HEK293 (cell line): ENCODE results near the gene CORO1C.

Source experiments
- CTCF ChIA-PET: fragments of 350-600 bp; formaldehyde crosslinking; extraction: SDS; loops from one replicate; lab custom pipeline; 2021; ENCODE audit warnings: antibody characterized with exemption; lab: Yijun Ruan, JAX
- POLR2A ChIA-PET: fragments of 300-600 bp; formaldehyde crosslinking; extraction: SDS; loops from one replicate; lab custom pipeline; 2020; ENCODE audit warnings: antibody characterized with exemption, inconsistent platforms; lab: Yijun Ruan, JAX
- H3K27ac ChIP-seq: fragments of 200-500 bp; sonication (Bioruptor generic); 2 replicates; pipeline ENCODE4 v1.5.1; 2014; ENCODE audit warnings: low read depth, low read length, control low read depth, inconsistent platforms; ENCODE audit errors: extremely low read depth
- H3K36me3 ChIP-seq, 2 experiments: fragments of 200-500 bp in 1 of 2; sonication (Bioruptor generic) in 1 of 2; 1 replicate in 1 of 2; 2 replicates in 1 of 2; pipeline ENCODE4 v1.5.1; 2014 to 2017; ENCODE audit warnings: inconsistent platforms in 2 of 2, low read length in 2 of 2; ENCODE audit not compliant: control insufficient read depth in 2 of 2, insufficient read depth in 1 of 2
- H3K4me1 ChIP-seq: fragments of 200-500 bp; sonication (Bioruptor generic); 2 replicates; pipeline ENCODE4 v1.5.1; 2014; ENCODE audit warnings: mild to moderate bottlenecking, low read length, inconsistent platforms; ENCODE audit not compliant: control insufficient read depth, insufficient read depth
- H3K4me3 ChIP-seq: 2 replicates; pipeline ENCODE4 v1.5.1; 2011; ENCODE audit warnings: low read depth, mild to moderate bottlenecking, control low read depth, low read length, moderate library complexity
- H3K9me3 ChIP-seq: fragments of 200-500 bp; sonication (Bioruptor generic); 2 replicates; pipeline ENCODE4 v1.5.1; 2014; ENCODE audit warnings: low read depth, low read length, inconsistent platforms; ENCODE audit not compliant: control insufficient read depth, insufficient read depth
- BCL6B ChIP-seq: fragments of 450-650 bp; formaldehyde crosslinking; IDR thresholded peaks from 2 replicates; pipeline ENCODE4 v1.5.1; 2017; ENCODE audit warnings: missing biosample characterization, missing genetic modification characterization
- FEZF1 ChIP-seq: fragments of 450-650 bp; formaldehyde crosslinking; IDR thresholded peaks from 2 replicates; pipeline ENCODE4 v1.5.1; 2016; ENCODE audit warnings: missing biosample characterization, missing genetic modification characterization
- GLI2 ChIP-seq: fragments of 450-650 bp; formaldehyde crosslinking; IDR thresholded peaks from 2 replicates; pipeline ENCODE4; 2017; ENCODE audit warnings: missing biosample characterization, missing genetic modification characterization, low read depth, borderline replicate concordance
- IKZF3 ChIP-seq: fragments of 450-650 bp; IDR thresholded peaks from 2 replicates; pipeline ENCODE4 v1.5.0; 2018; ENCODE audit warnings: missing biosample characterization, mild to moderate bottlenecking, missing genetic modification characterization, moderate library complexity
- KLF7 ChIP-seq: fragments of 450-650 bp; formaldehyde crosslinking; IDR thresholded peaks from 2 replicates; pipeline ENCODE4 v1.5.1; 2016; ENCODE audit warnings: missing biosample characterization, missing genetic modification characterization, borderline replicate concordance
- RBAK ChIP-seq: fragments of 450-650 bp; formaldehyde crosslinking; IDR thresholded peaks from 2 replicates; pipeline ENCODE4 v1.5.1; 2016; ENCODE audit warnings: missing biosample characterization, missing genetic modification characterization
- SP2 ChIP-seq: fragments of 450-650 bp; formaldehyde crosslinking; IDR thresholded peaks from 2 replicates; pipeline ENCODE4 v1.5.1; 2016; ENCODE audit warnings: missing biosample characterization, missing genetic modification characterization
- SP7 ChIP-seq: fragments of 450-650 bp; formaldehyde crosslinking; IDR thresholded peaks from 2 replicates; pipeline ENCODE4 v1.5.1; 2016; ENCODE audit warnings: missing biosample characterization, missing genetic modification characterization
- TCF7L2 ChIP-seq: IDR thresholded peaks from 2 replicates; pipeline ENCODE4 v1.6.1; 2011; ENCODE audit warnings: low read depth, mild to moderate bottlenecking, inconsistent platforms, low read length, moderate library complexity, borderline replicate concordance
- ZEB2 ChIP-seq: fragments of 450-650 bp; formaldehyde crosslinking; IDR thresholded peaks from 2 replicates; pipeline ENCODE4 v1.5.1; 2016; ENCODE audit warnings: missing biosample characterization, missing genetic modification characterization
- ZFHX2 ChIP-seq: fragments of 450-650 bp; formaldehyde crosslinking; conservative IDR thresholded peaks from 2 replicates; pipeline ENCODE4 v1.5.1; 2016; ENCODE audit warnings: missing biosample characterization, missing genetic modification characterization
- ZNF112 ChIP-seq: fragments of 450-650 bp; formaldehyde crosslinking; IDR thresholded peaks from 2 replicates; pipeline ENCODE4 v1.5.0; 2017; ENCODE audit warnings: missing biosample characterization, missing genetic modification characterization
- ZNF146 ChIP-seq: fragments of 450-650 bp; formaldehyde crosslinking; IDR thresholded peaks from 2 replicates; pipeline ENCODE4 v1.5.1; 2016; ENCODE audit warnings: missing biosample characterization, missing genetic modification characterization
- ZNF148 ChIP-seq: fragments of 450-650 bp; formaldehyde crosslinking; IDR thresholded peaks from 2 replicates; pipeline ENCODE4 v1.5.0; 2017; ENCODE audit warnings: missing biosample characterization, missing genetic modification characterization, borderline replicate concordance
- ZNF157 ChIP-seq: fragments of 450-650 bp; formaldehyde crosslinking; IDR thresholded peaks from 2 replicates; pipeline ENCODE4 v1.5.1; 2016; ENCODE audit warnings: missing biosample characterization, missing genetic modification characterization
- ZNF16 ChIP-seq: fragments of 450-650 bp; formaldehyde crosslinking; IDR thresholded peaks from 2 replicates; pipeline ENCODE4 v1.5.1; 2016; ENCODE audit warnings: low read depth, missing biosample characterization, missing genetic modification characterization
- ZNF18 ChIP-seq: fragments of 450-650 bp; formaldehyde crosslinking; IDR thresholded peaks from 2 replicates; pipeline ENCODE4 v1.5.1; 2016; ENCODE audit warnings: missing biosample characterization, missing genetic modification characterization
- ZNF19 ChIP-seq: fragments of 450-650 bp; formaldehyde crosslinking; IDR thresholded peaks from 2 replicates; pipeline ENCODE4; 2016; ENCODE audit warnings: missing biosample characterization, missing genetic modification characterization, low read depth
- ZNF2 ChIP-seq: fragments of 450-650 bp; formaldehyde crosslinking; IDR thresholded peaks from 2 replicates; pipeline ENCODE4 v1.5.1; 2016; ENCODE audit warnings: missing biosample characterization, missing genetic modification characterization
- ZNF266 ChIP-seq: fragments of 450-650 bp; formaldehyde crosslinking; IDR thresholded peaks from 2 replicates; pipeline ENCODE4 v1.5.1; 2016; ENCODE audit warnings: missing biosample characterization, missing genetic modification characterization, low read depth
- ZNF311 ChIP-seq: fragments of 450-650 bp; formaldehyde crosslinking; IDR thresholded peaks from 2 replicates; pipeline ENCODE4 v1.5.1; 2017; ENCODE audit warnings: missing biosample characterization, missing genetic modification characterization, borderline replicate concordance
- ZNF335 ChIP-seq: fragments of 450-650 bp; formaldehyde crosslinking; conservative IDR thresholded peaks from 2 replicates; pipeline ENCODE4 v1.5.1; 2016; ENCODE audit warnings: missing biosample characterization, missing genetic modification characterization
- ZNF341 ChIP-seq: fragments of 450-650 bp; formaldehyde crosslinking; IDR thresholded peaks from 2 replicates; pipeline ENCODE4; 2016; ENCODE audit warnings: low read depth, missing biosample characterization, missing genetic modification characterization
- ZNF350 ChIP-seq: fragments of 450-650 bp; formaldehyde crosslinking; IDR thresholded peaks from 2 replicates; pipeline ENCODE4 v1.5.0; 2017; ENCODE audit warnings: missing biosample characterization, mild to moderate bottlenecking, missing genetic modification characterization
- ZNF366 ChIP-seq: fragments of 450-650 bp; formaldehyde crosslinking; conservative IDR thresholded peaks from 2 replicates; pipeline ENCODE4 v1.5.1; 2016; ENCODE audit warnings: missing biosample characterization, missing genetic modification characterization
- ZNF416 ChIP-seq: fragments of 450-650 bp; formaldehyde crosslinking; IDR thresholded peaks from 2 replicates; pipeline ENCODE4 v1.5.1; 2016; ENCODE audit warnings: missing biosample characterization, missing genetic modification characterization
- ZNF501 ChIP-seq: fragments of 450-650 bp; formaldehyde crosslinking; IDR thresholded peaks from 2 replicates; pipeline ENCODE4 v1.5.1; 2016; ENCODE audit warnings: missing biosample characterization, missing genetic modification characterization
- ZNF621 ChIP-seq: fragments of 450-650 bp; formaldehyde crosslinking; IDR thresholded peaks from 2 replicates; pipeline ENCODE4 v1.5.1; 2017; ENCODE audit warnings: missing biosample characterization, missing genetic modification characterization
- ZNF677 ChIP-seq: fragments of 450-650 bp; IDR thresholded peaks from 2 replicates; pipeline ENCODE4 v1.5.0; 2018; ENCODE audit warnings: missing biosample characterization, mild to moderate bottlenecking, missing genetic modification characterization, moderate library complexity
- ZNF776 ChIP-seq: fragments of 450-650 bp; formaldehyde crosslinking; IDR thresholded peaks from 2 replicates; pipeline ENCODE4 v1.5.0; 2017; ENCODE audit warnings: missing biosample characterization, missing genetic modification characterization, borderline replicate concordance
- ZSCAN23 ChIP-seq: fragments of 450-650 bp; formaldehyde crosslinking; IDR thresholded peaks from 2 replicates; pipeline ENCODE4 v1.5.1; 2016; ENCODE audit warnings: missing biosample characterization, missing genetic modification characterization
- ZSCAN30 ChIP-seq: fragments of 450-650 bp; IDR thresholded peaks from 2 replicates; pipeline ENCODE4 v1.5.1; 2018; ENCODE audit warnings: missing biosample characterization, mild to moderate bottlenecking, missing genetic modification characterization, moderate library complexity
- ZSCAN5A ChIP-seq: fragments of 450-650 bp; formaldehyde crosslinking; IDR thresholded peaks from 2 replicates; pipeline ENCODE4 v1.5.1; 2016; ENCODE audit warnings: missing biosample characterization, missing genetic modification characterization

Gene CORO1C

GRCh38 chr12:108689314-108690190, 41.8 kb downstream of the CORO1C start (continued):
- TF ChIP-seq BCL6B (tag by site-specific recombination) = no peak
- 0 out of 2 replicates have a peak, but pooled peaks have one; percentile 15 for TF ChIP-seq ZNF341
- TF ChIP-seq ZNF112 (tag by site-specific recombination) = no peak
- TF ChIP-seq ZNF157 (tag by site-specific recombination) = no peak
- TF ChIP-seq KLF7 (tag by site-specific recombination) = no peak
- peak; percentile 18; the same call in 1 of the 2 replicates for TF ChIP-seq ZNF335 (tag by site-specific recombination)
- TF ChIP-seq ZSCAN30 (tag by site-specific recombination) = no peak
- TF ChIP-seq ZNF2 (tag by site-specific recombination) = no peak
- TF ChIP-seq GLI2 (tag by site-specific recombination) = no peak
- TF ChIP-seq SP7 (tag by site-specific recombination) = no peak
- peak; percentile 46; the same call in 1 of the 2 replicates for TF ChIP-seq FEZF1 (tag by site-specific recombination)
- TF ChIP-seq ZNF501 (tag by site-specific recombination) = no peak
- no peak; the same call in 1 of the 2 replicates for TF ChIP-seq TCF7L2
- TF ChIP-seq ZNF266 (tag by site-specific recombination) = no peak
- peak; percentile 15; the same call in 1 of the 2 replicates for TF ChIP-seq ZEB2
- no peak for TF ChIP-seq RBAK
- TF ChIP-seq IKZF3 (tag by site-specific recombination) = peak; percentile 24; the same call in 1 of the 2 replicates
- no peak for TF ChIP-seq SP2
- no peak for TF ChIP-seq ZSCAN23 (tag by site-specific recombination)
- TF ChIP-seq ZNF677 (tag by site-specific recombination) = no peak
- TF ChIP-seq ZNF146 (tag by site-specific recombination) = no peak
- 0 out of 2 replicates have a peak, but pooled peaks have one; percentile 12 for TF ChIP-seq ZFHX2 (tag by site-specific recombination)
- TF ChIP-seq ZNF366 (tag by site-specific recombination) = peak; percentile 8; the same call in 1 of the 2 replicates
- 0 out of 2 replicates have a peak, but pooled peaks have one; percentile 59 for TF ChIP-seq ZNF18
- no peak for TF ChIP-seq ZNF776
- TF ChIP-seq ZNF16 = no peak
- no peak for TF ChIP-seq ZNF19 (tag by site-specific recombination)
- TF ChIP-seq, all 188 proteins: peak for 14

- H3K9me3 ChIP-seq = no peaks in the 10 kb centered on the region
- H3K27ac ChIP-seq = no peak overlapping the region
- ChIA-PET POLR2A (no interaction called here), CTCF (interaction anchor here (0.6 to 2.9 kb wide), 2 partner anchors 22 to 42 kb away, joined by 5 to 14 read pairs; no protein-coding TSS in a partner anchor)
- H3K4me1 ChIP-seq = peaks cover 33% of the 10 kb centered on the region
- no peaks in the 10 kb centered on the region for H3K36me3 ChIP-seq
- no peak overlapping the region for H3K4me3 ChIP-seq
- no peak for TF ChIP-seq ZNF350
- TF ChIP-seq ZSCAN5A (tag by site-specific recombination) = no peak
- TF ChIP-seq ZNF148 (tag by site-specific recombination) = no peak
- no peak for TF ChIP-seq ZNF416 (tag by site-specific recombination)
- no peak for TF ChIP-seq ZNF311 (tag by site-specific recombination)
- no peak for TF ChIP-seq ZNF621 (tag by site-specific recombination)
Observed at GRCh38 chr12:108686780-108687179, 44.5 kb downstream of the CORO1C start.
